SK-N-SH (cell line): ENCODE data around the gene MAN1A2. TPM values are rescaled to one million over a fixed set of nuclear protein-coding genes. Genes with fewer than 3 reads are reported as not detected.

Source experiments
- CTCF ChIA-PET: fragments of 300-600, 350-600 bp; formaldehyde crosslinking; extraction: SDS; loops from one replicate; lab custom pipeline; 2021; lab: Yijun Ruan, JAX
- POLR2A ChIA-PET: fragments of 350-600 bp; sonication (Branson Sonifier 250); formaldehyde crosslinking; extraction: SDS; loops from one replicate; lab custom pipeline; 2020; ENCODE audit warnings: antibody characterized with exemption, inconsistent platforms; lab: Yijun Ruan, JAX
- DNase-seq: peaks from one replicate; pipeline ENCODE4 v3.0.0; 2012
- H2AFZ ChIP-seq: fragments of 200-600 bp; sonication (generic); 2 replicates; pipeline ENCODE4 v1.8.1; 2016; ENCODE audit warnings: antibody characterized with exemption, mild to moderate bottlenecking, low read depth
- H3F3A ChIP-seq: fragments of 200-600 bp; sonication (generic); replicated peaks from 2 replicates; pipeline ENCODE3; 2016; ENCODE audit warnings: antibody characterized with exemption, mild to moderate bottlenecking; ENCODE audit not compliant: insufficient read depth
- H3K27ac ChIP-seq, 2 experiments: fragments of 200-500 bp in 1 of 2; fragments of 200-600 bp in 1 of 2; sonication (Bioruptor generic) in 1 of 2; sonication (generic), shearing (Covaris generic) in 1 of 2; 2 replicates each; pipeline versions ENCODE4 v1.5.1 to v1.6.1; 2014 to 2016; ENCODE audit warnings: low read depth in 2 of 2, inconsistent platforms in 1 of 2, low read length in 1 of 2, mild to moderate bottlenecking in 1 of 2, mixed read lengths in 1 of 2
- H3K27me3 ChIP-seq: fragments of 200-600 bp; sonication (generic), shearing (Covaris generic); 2 replicates; pipeline ENCODE4 v1.6.1; 2016; ENCODE audit warnings: mixed run types; ENCODE audit not compliant: insufficient read depth
- H3K36me3 ChIP-seq, 2 experiments: fragments of 200-500 bp in 1 of 2; fragments of 200-600 bp in 1 of 2; sonication (Bioruptor generic) in 1 of 2; sonication (generic) in 1 of 2; replicated peaks in 1 of 2; 2 replicates each; pipeline versions ENCODE3 to v1.5.1; 2014 to 2016; ENCODE audit warnings: low read length in 1 of 2, mild to moderate bottlenecking in 1 of 2; ENCODE audit not compliant: insufficient read depth in 2 of 2, control insufficient read depth in 1 of 2
- H3K4me1 ChIP-seq, 2 experiments: fragments of 200-500 bp in 1 of 2; fragments of 200-600 bp in 1 of 2; sonication (Bioruptor generic) in 1 of 2; sonication (generic), shearing (Covaris generic) in 1 of 2; 2 replicates each; pipeline versions ENCODE4 v1.5.1 to v1.6.1; 2014 to 2016; ENCODE audit warnings: low read depth in 1 of 2, low read length in 1 of 2, mixed run types in 1 of 2; ENCODE audit not compliant: insufficient read depth in 2 of 2, control insufficient read depth in 1 of 2
- H3K4me2 ChIP-seq: fragments of 200-600 bp; sonication (generic), shearing (Covaris generic); 2 replicates; pipeline ENCODE4 v1.6.1; 2017; ENCODE audit warnings: mixed run types
- H3K4me3 ChIP-seq, 2 experiments: fragments of 200-500 bp in 1 of 2; fragments of 200-600 bp in 1 of 2; sonication (Bioruptor generic) in 1 of 2; sonication (generic), shearing (Covaris generic) in 1 of 2; 2 replicates each; pipeline versions ENCODE4 v1.5.1 to v1.8.1; 2014 to 2016; ENCODE audit warnings: low read depth in 2 of 2, inconsistent platforms in 1 of 2, low read length in 1 of 2, mild to moderate bottlenecking in 1 of 2, mixed read lengths in 1 of 2, moderate library complexity in 1 of 2
- H3K79me2 ChIP-seq: fragments of 200-600 bp; sonication (generic); 2 replicates; pipeline ENCODE4 v1.8.1; 2017; ENCODE audit warnings: mild to moderate bottlenecking; ENCODE audit not compliant: insufficient read depth
- H3K9ac ChIP-seq: fragments of 200-600 bp; sonication (generic); 2 replicates; pipeline ENCODE4 v1.6.1; 2017; ENCODE audit warnings: mixed run types
- H3K9me2 ChIP-seq: fragments of 200-600 bp; sonication (generic); 2 replicates; pipeline ENCODE4 v1.6.1; 2017; ENCODE audit warnings: mixed run types
- H3K9me3 ChIP-seq: fragments of 200-600 bp; sonication (generic); 2 replicates; pipeline ENCODE4 v1.6.1; 2017; ENCODE audit warnings: mixed run types, mild to moderate bottlenecking, moderate library complexity
- H4K20me1 ChIP-seq: fragments of 200-600 bp; sonication (generic); 2 replicates; pipeline ENCODE4 v1.6.1; 2017; ENCODE audit warnings: mild to moderate bottlenecking, mixed run types; ENCODE audit not compliant: insufficient read depth
- CHD2 ChIP-seq: fragments of 150-350 bp; IDR thresholded peaks from 2 replicates; pipeline ENCODE4 v1.6.1; 2018; ENCODE audit warnings: low read length; ENCODE audit not compliant: partially characterized antibody
- EP300 ChIP-seq, 2 experiments: IDR thresholded peaks; 2 replicates each; pipeline versions ENCODE4 v1.4.0 to v1.6.1; 2012; ENCODE audit warnings: borderline replicate concordance in 1 of 2, low read depth in 1 of 2, low read length in 1 of 2
- FOSL2 ChIP-seq: IDR thresholded peaks from 2 replicates; pipeline ENCODE4 v1.4.0; 2012; ENCODE audit warnings: low read depth, mild to moderate bottlenecking, moderate library complexity, borderline replicate concordance
- FOXM1 ChIP-seq: IDR thresholded peaks from 2 replicates; pipeline ENCODE4 v1.4.0; 2012; ENCODE audit warnings: low read depth, mild to moderate bottlenecking
- GABPA ChIP-seq: IDR thresholded peaks from 2 replicates; pipeline ENCODE4 v1.4.0; 2012; ENCODE audit warnings: low read depth, mild to moderate bottlenecking
- GATA2 ChIP-seq: sonication (generic); formaldehyde crosslinking; IDR thresholded peaks from 2 replicates; pipeline ENCODE4 v1.5.0; 2020; ENCODE audit warnings: mild to moderate bottlenecking, missing genetic modification reagents
- JUND ChIP-seq: IDR thresholded peaks from 2 replicates; pipeline ENCODE4 v1.4.0; 2012
- MXI1 ChIP-seq: IDR thresholded peaks from 2 replicates; pipeline ENCODE4 v1.6.1; 2012; ENCODE audit warnings: mild to moderate bottlenecking, low read depth, low read length, improper control_type of control experiment
- NFIC ChIP-seq: IDR thresholded peaks from 2 replicates; pipeline ENCODE4 v1.4.0; 2012; ENCODE audit warnings: borderline replicate concordance
- NRF1 ChIP-seq: IDR thresholded peaks from 2 replicates; pipeline ENCODE4 v1.6.1; 2012; ENCODE audit warnings: low read depth, mild to moderate bottlenecking, low read length
- RFX5 ChIP-seq: IDR thresholded peaks from 2 replicates; pipeline ENCODE4 v1.6.1; 2012; ENCODE audit warnings: mild to moderate bottlenecking, improper control_type of control experiment, low read length
- SIN3A ChIP-seq: IDR thresholded peaks from 2 replicates; pipeline ENCODE4 v1.6.1; 2012; ENCODE audit warnings: low read depth, mild to moderate bottlenecking, low read length, moderate library complexity, borderline replicate concordance
- TEAD4 ChIP-seq: IDR thresholded peaks from 2 replicates; pipeline ENCODE4 v1.4.0; 2012; ENCODE audit warnings: mild to moderate bottlenecking, borderline replicate concordance; ENCODE audit not compliant: insufficient read depth
- WGBS: methylation state at CpG from one replicate; pipeline ENCODE4 v1.1.6; 2017; ENCODE audit warnings: low lambda C conversion rate; 5-methylcytosine and 5-hydroxymethylcytosine counted together
- polyA plus RNA-seq, 3 experiments: library from polyadenylated mRNA; depleted of rRNA; stranded (reverse); fragments of >200 nt; gene quantifications; 2 replicates each; pipeline ENCODE4 v1.2.3, GENCODE V29; 2012
- TF ChIP-seq, protein P1 (sequence below): IDR thresholded peaks from 2 replicates; pipeline ENCODE4 v1.4.0; 2012; ENCODE audit warnings: low read depth, borderline replicate concordance
- TF ChIP-seq, protein P2 (sequence below): fragments of 150-350 bp; IDR thresholded peaks from 2 replicates; pipeline ENCODE4 v1.6.1; 2016; ENCODE audit warnings: mild to moderate bottlenecking, low read depth, low read length
- TF ChIP-seq, protein P3 (sequence below): IDR thresholded peaks from 2 replicates; pipeline ENCODE4 v1.4.0; 2012; ENCODE audit warnings: low read depth
- TF ChIP-seq, protein P4 (sequence below): IDR thresholded peaks from 2 replicates; pipeline ENCODE4 v1.4.0; 2012; ENCODE audit warnings: low read depth, borderline replicate concordance

Gene MAN1A2
- polyA plus RNA-seq, 1 of the 3 experiments (the other 2 are of a cell fraction): 6.0 TPM

DNA sequence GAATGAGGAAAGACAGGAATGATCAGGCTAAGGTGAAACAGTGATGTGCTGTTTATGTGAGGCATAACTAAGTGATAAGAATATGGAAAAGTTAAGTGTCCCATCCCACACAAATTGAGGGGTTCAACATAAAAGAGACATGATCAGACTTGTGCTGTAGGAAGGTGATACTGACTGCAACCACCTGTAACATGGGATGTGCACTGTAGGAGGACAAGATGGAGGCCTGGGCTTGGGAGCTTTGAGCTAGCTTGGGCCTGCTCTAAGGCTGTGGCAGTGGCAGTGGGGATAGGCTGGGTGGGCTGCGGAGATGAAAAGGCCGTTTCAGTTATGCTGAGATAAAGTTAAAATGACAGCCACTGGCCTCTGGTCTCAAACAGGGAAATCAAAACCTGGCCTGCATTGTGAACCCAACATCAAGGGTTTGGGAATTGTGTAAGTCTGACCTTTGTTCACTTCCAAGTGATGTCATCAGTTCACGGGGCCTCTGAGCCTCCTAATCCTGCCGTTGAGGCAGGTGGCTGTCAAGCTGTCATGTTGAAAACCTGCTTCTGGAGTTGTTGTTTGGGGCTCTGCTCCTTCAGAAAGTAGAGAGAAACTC is 177.4 kb downstream of the MAN1A2 start (continued):
- TF ChIP-seq, protein P1, sequence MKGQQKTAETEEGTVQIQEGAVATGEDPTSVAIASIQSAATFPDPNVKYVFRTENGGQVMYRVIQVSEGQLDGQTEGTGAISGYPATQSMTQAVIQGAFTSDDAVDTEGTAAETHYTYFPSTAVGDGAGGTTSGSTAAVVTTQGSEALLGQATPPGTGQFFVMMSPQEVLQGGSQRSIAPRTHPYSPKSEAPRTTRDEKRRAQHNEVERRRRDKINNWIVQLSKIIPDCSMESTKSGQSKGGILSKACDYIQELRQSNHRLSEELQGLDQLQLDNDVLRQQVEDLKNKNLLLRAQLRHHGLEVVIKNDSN: no peak
- TF ChIP-seq MXI1 (no peak), FOSL2 (no peak), JUND (no peak)
- TF ChIP-seq, all 33 proteins: peak for 0

DNA sequence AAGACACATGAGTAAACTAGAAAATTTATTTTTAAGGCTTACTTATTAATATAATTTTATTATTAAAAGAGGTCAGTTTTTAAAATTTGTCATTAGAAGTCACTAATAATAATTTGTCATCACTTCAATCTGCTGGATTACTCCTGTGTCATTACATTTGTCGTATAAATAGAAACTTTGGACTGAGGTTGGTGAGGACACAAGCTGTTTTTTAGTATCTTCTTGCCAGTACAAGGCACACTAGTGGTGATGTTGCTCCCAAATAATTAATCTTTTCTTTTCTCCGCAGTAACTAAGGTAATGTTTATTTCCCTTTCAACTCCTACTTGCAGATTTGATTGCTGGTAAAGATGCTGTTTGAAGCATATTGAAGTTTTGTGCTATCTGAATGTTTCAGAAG is 179.2 kb downstream of the MAN1A2 start:
- Histone ChIP-seq H4K20me1 (no peaks in the 10 kb centered on the region), H3K79me2 (no peaks in the 10 kb centered on the region), H3K4me3 (no peak overlapping the region), H3K9me3 (no peaks in the 10 kb centered on the region), H3K9me2 (no peaks in the 10 kb centered on the region), H3K27me3 (no peaks in the 10 kb centered on the region), H3K4me2 (no peak overlapping the region), H3K27ac (no peak overlapping the region), H2AFZ (no peak overlapping the region), H3K4me1 (peaks cover 0 to 5% of the 10 kb centered on the region in 2 experiments; a peak in 1 of 4 replicates), H3K36me3 (no peaks in the 10 kb centered on the region), H3F3A (no peaks in the 10 kb centered on the region), H3K9ac (no peak overlapping the region)
- ChIA-PET CTCF (interaction anchor here (3.8 kb wide), 1 partner anchor 11 kb away, joined by 29 read pairs; no protein-coding TSS in a partner anchor), POLR2A (no interaction called here)
- TF ChIP-seq NRF1 (no peak), EP300 (IDR thresholded peaks at IDR 0.05; ENCODE audit: borderline replicate concordance in 1 of 2, low read depth in 1 of 2, low read length in 1 of 2) (no peak), CHD2 (no peak), GATA2 (CRISPR knock-in tag) (no peak), FOSL2 (no peak), FOXM1 (no peak), MXI1 (no peak), NFIC (no peak), TEAD4 (no peak), SIN3A (no peak)
- TF ChIP-seq, protein P2, sequence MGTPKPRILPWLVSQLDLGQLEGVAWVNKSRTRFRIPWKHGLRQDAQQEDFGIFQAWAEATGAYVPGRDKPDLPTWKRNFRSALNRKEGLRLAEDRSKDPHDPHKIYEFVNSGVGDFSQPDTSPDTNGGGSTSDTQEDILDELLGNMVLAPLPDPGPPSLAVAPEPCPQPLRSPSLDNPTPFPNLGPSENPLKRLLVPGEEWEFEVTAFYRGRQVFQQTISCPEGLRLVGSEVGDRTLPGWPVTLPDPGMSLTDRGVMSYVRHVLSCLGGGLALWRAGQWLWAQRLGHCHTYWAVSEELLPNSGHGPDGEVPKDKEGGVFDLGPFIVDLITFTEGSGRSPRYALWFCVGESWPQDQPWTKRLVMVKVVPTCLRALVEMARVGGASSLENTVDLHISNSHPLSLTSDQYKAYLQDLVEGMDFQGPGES: no peak
- no peak for DNase-seq
- WGBS: 79% methylated on average over 2 of the region's 2 CpGs

DNA sequence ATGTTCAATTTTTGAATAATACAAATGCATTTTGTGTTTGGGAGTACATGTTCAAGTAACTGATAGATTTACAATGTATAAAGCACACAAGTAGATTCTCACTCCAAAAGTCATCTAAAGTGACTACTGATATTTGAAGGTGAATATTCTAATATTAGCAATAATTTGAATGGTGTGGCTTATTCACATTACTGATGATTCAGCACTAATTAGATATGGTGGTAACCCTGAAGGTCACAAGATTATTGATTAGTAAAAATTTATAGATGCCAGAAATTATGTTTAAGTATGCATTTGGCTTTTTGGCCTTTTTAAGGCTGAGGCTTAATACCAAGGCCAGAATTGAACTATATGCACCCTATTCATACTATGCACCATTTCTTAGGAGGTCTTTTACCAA is 186.2 kb downstream of the MAN1A2 start:
- DNase-seq: no peak
- H3K4me3 ChIP-seq: no peak overlapping the region
- H3K27me3 ChIP-seq: no peaks in the 10 kb centered on the region
- no peak overlapping the region for H3K4me2 ChIP-seq
- H3F3A ChIP-seq: no peaks in the 10 kb centered on the region
- no peak overlapping the region for H3K9ac ChIP-seq
- no peaks in the 10 kb centered on the region for H3K36me3 ChIP-seq
- H3K79me2 ChIP-seq: no peaks in the 10 kb centered on the region
- no peaks in the 10 kb centered on the region for H3K4me1 ChIP-seq
- no peak overlapping the region for H3K27ac ChIP-seq
- H3K9me2 ChIP-seq: no peaks in the 10 kb centered on the region
- no peak for TF ChIP-seq GATA2 (CRISPR knock-in tag)
- TF ChIP-seq, protein P2: no peak
- TF ChIP-seq, protein P3, sequence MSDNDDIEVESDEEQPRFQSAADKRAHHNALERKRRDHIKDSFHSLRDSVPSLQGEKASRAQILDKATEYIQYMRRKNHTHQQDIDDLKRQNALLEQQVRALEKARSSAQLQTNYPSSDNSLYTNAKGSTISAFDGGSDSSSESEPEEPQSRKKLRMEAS: no peak
- TF ChIP-seq GABPA: no peak
- TF ChIP-seq, protein P4, sequence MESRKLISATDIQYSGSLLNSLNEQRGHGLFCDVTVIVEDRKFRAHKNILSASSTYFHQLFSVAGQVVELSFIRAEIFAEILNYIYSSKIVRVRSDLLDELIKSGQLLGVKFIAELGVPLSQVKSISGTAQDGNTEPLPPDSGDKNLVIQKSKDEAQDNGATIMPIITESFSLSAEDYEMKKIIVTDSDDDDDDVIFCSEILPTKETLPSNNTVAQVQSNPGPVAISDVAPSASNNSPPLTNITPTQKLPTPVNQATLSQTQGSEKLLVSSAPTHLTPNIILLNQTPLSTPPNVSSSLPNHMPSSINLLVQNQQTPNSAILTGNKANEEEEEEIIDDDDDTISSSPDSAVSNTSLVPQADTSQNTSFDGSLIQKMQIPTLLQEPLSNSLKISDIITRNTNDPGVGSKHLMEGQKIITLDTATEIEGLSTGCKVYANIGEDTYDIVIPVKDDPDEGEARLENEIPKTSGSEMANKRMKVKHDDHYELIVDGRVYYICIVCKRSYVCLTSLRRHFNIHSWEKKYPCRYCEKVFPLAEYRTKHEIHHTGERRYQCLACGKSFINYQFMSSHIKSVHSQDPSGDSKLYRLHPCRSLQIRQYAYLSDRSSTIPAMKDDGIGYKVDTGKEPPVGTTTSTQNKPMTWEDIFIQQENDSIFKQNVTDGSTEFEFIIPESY: no peak
- TF ChIP-seq MXI1: no peak
- no peak for TF ChIP-seq RFX5
- no peak for TF ChIP-seq NFIC
- TF ChIP-seq NRF1: no peak
- TF ChIP-seq JUND: no peak
- no peak for TF ChIP-seq SIN3A
- TF ChIP-seq, all 33 proteins: peak for 0
- H4K20me1 ChIP-seq: no peaks in the 10 kb centered on the region
- no peak overlapping the region for H2AFZ ChIP-seq
- no peaks in the 10 kb centered on the region for H3K9me3 ChIP-seq
- ChIA-PET CTCF (no interaction called here), POLR2A (no interaction called here)
